ENCODE measurements around the gene PRKAR1A. TPM values are rescaled to one million over a fixed set of nuclear protein-coding genes. Genes with fewer than 3 reads are reported as not detected.

The PRKAR1A gene
- total and polyA plus RNA-seq, 4 donors: 97.0 to 297 (median 178) TPM

Other genes starting within 250 kb of the PRKAR1A start
- gene SLC16A6, start 221.3 kb upstream of the PRKAR1A start, total RNA-seq: 1 to 10 TPM in 1 of 2 donors, under 1 TPM in 1; 0.51 to 5.4 TPM
- gene SLC16A6, start 221.3 kb upstream of the PRKAR1A start, polyA plus RNA-seq: under 1 TPM in 1 of 2 donors, not detected in 1; 0.38 TPM
- 1 to 10 TPM; 3.8 to 5.4 TPM for gene ARSG, start 220.9 kb upstream of the PRKAR1A start, total RNA-seq
- gene ARSG, start 220.9 kb upstream of the PRKAR1A start, polyA plus RNA-seq: 1 to 10 TPM in 1 of 2 donors, under 1 TPM in 1; 0.88 to 7.1 TPM
- 10 to 100 TPM; 46.0 to 53.1 TPM for gene WIPI1, start 54.9 kb upstream of the PRKAR1A start, total RNA-seq
- gene WIPI1, start 54.9 kb upstream of the PRKAR1A start, polyA plus RNA-seq: 10 to 100 TPM; 18.5 to 30.4 TPM
- gene FAM20A, start 88.9 kb downstream of the PRKAR1A start, total RNA-seq: 10 to 100 TPM; 16.4 to 71.6 TPM
- gene FAM20A, start 88.9 kb downstream of the PRKAR1A start, polyA plus RNA-seq: 1 to 10 TPM in 1 of 2 donors, under 1 TPM in 1; 0.69 to 6.0 TPM

Measured in aorta (tissue), 4 donors.